Loucy (cell line): ENCODE results near the gene EGLN2.

Experiments
- EZH2phosphoT487 ChIP-seq: fragments of 200-600 bp; IDR thresholded peaks from 2 replicates; pipeline ENCODE4 v1.6.1; 2018; ENCODE audit warnings: antibody characterized with exemption, mild to moderate bottlenecking, moderate library complexity, borderline replicate concordance
- TF ChIP-seq, protein P1 (sequence below): fragments of 200-600 bp; sonication (generic); conservative IDR thresholded peaks from 2 replicates; pipeline ENCODE4 v1.5.1; 2014; ENCODE audit warnings: mild to moderate bottlenecking, antibody characterized with exemption, low read length

DNA sequence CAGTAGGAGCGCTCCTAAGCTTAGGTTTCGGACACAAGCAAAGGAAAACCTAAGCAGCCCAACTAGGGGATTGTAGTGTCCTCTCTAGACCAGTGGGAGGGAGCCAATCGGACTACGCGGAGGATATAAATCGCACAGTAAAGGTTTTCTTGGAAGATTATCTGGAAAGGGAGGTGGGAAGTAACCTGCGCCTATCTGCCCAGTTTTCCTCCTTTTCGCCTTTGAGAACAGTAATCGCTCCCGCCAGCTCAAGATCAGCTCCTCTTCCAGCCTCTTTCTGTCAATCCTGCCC is 21.4 kb upstream of the EGLN2 start:
- TF ChIP-seq, protein P1, sequence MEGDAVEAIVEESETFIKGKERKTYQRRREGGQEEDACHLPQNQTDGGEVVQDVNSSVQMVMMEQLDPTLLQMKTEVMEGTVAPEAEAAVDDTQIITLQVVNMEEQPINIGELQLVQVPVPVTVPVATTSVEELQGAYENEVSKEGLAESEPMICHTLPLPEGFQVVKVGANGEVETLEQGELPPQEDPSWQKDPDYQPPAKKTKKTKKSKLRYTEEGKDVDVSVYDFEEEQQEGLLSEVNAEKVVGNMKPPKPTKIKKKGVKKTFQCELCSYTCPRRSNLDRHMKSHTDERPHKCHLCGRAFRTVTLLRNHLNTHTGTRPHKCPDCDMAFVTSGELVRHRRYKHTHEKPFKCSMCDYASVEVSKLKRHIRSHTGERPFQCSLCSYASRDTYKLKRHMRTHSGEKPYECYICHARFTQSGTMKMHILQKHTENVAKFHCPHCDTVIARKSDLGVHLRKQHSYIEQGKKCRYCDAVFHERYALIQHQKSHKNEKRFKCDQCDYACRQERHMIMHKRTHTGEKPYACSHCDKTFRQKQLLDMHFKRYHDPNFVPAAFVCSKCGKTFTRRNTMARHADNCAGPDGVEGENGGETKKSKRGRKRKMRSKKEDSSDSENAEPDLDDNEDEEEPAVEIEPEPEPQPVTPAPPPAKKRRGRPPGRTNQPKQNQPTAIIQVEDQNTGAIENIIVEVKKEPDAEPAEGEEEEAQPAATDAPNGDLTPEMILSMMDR = no peak
- no peak for TF ChIP-seq EZH2phosphoT487
